SK-N-SH (cell line): Measurements from ENCODE around the gene CLK4. TPM values are rescaled to one million over a fixed set of nuclear protein-coding genes. Genes with fewer than 3 reads are reported as not detected.

ENCODE experiments used
- CTCF ChIA-PET: fragments of 300-600, 350-600 bp; formaldehyde crosslinking; extraction: SDS; loops from one replicate; lab custom pipeline; 2021; lab: Yijun Ruan, JAX
- POLR2A ChIA-PET: fragments of 350-600 bp; sonication (Branson Sonifier 250); formaldehyde crosslinking; extraction: SDS; loops from one replicate; lab custom pipeline; 2020; ENCODE audit warnings: antibody characterized with exemption, inconsistent platforms; lab: Yijun Ruan, JAX
- DNase-seq: peaks from one replicate; pipeline ENCODE4 v3.0.0; 2012
- H2AFZ ChIP-seq: fragments of 200-600 bp; sonication (generic); 2 replicates; pipeline ENCODE4 v1.8.1; 2016; ENCODE audit warnings: antibody characterized with exemption, mild to moderate bottlenecking, low read depth
- H3F3A ChIP-seq: fragments of 200-600 bp; sonication (generic); replicated peaks from 2 replicates; pipeline ENCODE3; 2016; ENCODE audit warnings: antibody characterized with exemption, mild to moderate bottlenecking; ENCODE audit not compliant: insufficient read depth
- H3K27ac ChIP-seq, 2 experiments: fragments of 200-500 bp in 1 of 2; fragments of 200-600 bp in 1 of 2; sonication (Bioruptor generic) in 1 of 2; sonication (generic), shearing (Covaris generic) in 1 of 2; 2 replicates each; pipeline versions ENCODE4 v1.5.1 to v1.6.1; 2014 to 2016; ENCODE audit warnings: low read depth in 2 of 2, inconsistent platforms in 1 of 2, low read length in 1 of 2, mild to moderate bottlenecking in 1 of 2, mixed read lengths in 1 of 2
- H3K27me3 ChIP-seq: fragments of 200-600 bp; sonication (generic), shearing (Covaris generic); 2 replicates; pipeline ENCODE4 v1.6.1; 2016; ENCODE audit warnings: mixed run types; ENCODE audit not compliant: insufficient read depth
- H3K36me3 ChIP-seq, 2 experiments: fragments of 200-500 bp in 1 of 2; fragments of 200-600 bp in 1 of 2; sonication (Bioruptor generic) in 1 of 2; sonication (generic) in 1 of 2; replicated peaks in 1 of 2; 2 replicates each; pipeline versions ENCODE3 to v1.5.1; 2014 to 2016; ENCODE audit warnings: low read length in 1 of 2, mild to moderate bottlenecking in 1 of 2; ENCODE audit not compliant: insufficient read depth in 2 of 2, control insufficient read depth in 1 of 2
- H3K4me1 ChIP-seq, 2 experiments: fragments of 200-500 bp in 1 of 2; fragments of 200-600 bp in 1 of 2; sonication (Bioruptor generic) in 1 of 2; sonication (generic), shearing (Covaris generic) in 1 of 2; 2 replicates each; pipeline versions ENCODE4 v1.5.1 to v1.6.1; 2014 to 2016; ENCODE audit warnings: low read depth in 1 of 2, low read length in 1 of 2, mixed run types in 1 of 2; ENCODE audit not compliant: insufficient read depth in 2 of 2, control insufficient read depth in 1 of 2
- H3K4me2 ChIP-seq: fragments of 200-600 bp; sonication (generic), shearing (Covaris generic); 2 replicates; pipeline ENCODE4 v1.6.1; 2017; ENCODE audit warnings: mixed run types
- H3K4me3 ChIP-seq, 2 experiments: fragments of 200-500 bp in 1 of 2; fragments of 200-600 bp in 1 of 2; sonication (Bioruptor generic) in 1 of 2; sonication (generic), shearing (Covaris generic) in 1 of 2; 2 replicates each; pipeline versions ENCODE4 v1.5.1 to v1.8.1; 2014 to 2016; ENCODE audit warnings: low read depth in 2 of 2, inconsistent platforms in 1 of 2, low read length in 1 of 2, mild to moderate bottlenecking in 1 of 2, mixed read lengths in 1 of 2, moderate library complexity in 1 of 2
- H3K79me2 ChIP-seq: fragments of 200-600 bp; sonication (generic); 2 replicates; pipeline ENCODE4 v1.8.1; 2017; ENCODE audit warnings: mild to moderate bottlenecking; ENCODE audit not compliant: insufficient read depth
- H3K9ac ChIP-seq: fragments of 200-600 bp; sonication (generic); 2 replicates; pipeline ENCODE4 v1.6.1; 2017; ENCODE audit warnings: mixed run types
- H3K9me2 ChIP-seq: fragments of 200-600 bp; sonication (generic); 2 replicates; pipeline ENCODE4 v1.6.1; 2017; ENCODE audit warnings: mixed run types
- H3K9me3 ChIP-seq: fragments of 200-600 bp; sonication (generic); 2 replicates; pipeline ENCODE4 v1.6.1; 2017; ENCODE audit warnings: mixed run types, mild to moderate bottlenecking, moderate library complexity
- H4K20me1 ChIP-seq: fragments of 200-600 bp; sonication (generic); 2 replicates; pipeline ENCODE4 v1.6.1; 2017; ENCODE audit warnings: mild to moderate bottlenecking, mixed run types; ENCODE audit not compliant: insufficient read depth
- EP300 ChIP-seq, 2 experiments: IDR thresholded peaks; 2 replicates each; pipeline versions ENCODE4 v1.4.0 to v1.6.1; 2012; ENCODE audit warnings: borderline replicate concordance in 1 of 2, low read depth in 1 of 2, low read length in 1 of 2
- POLR2AphosphoS5 ChIP-seq: IDR thresholded peaks from 2 replicates; pipeline ENCODE4 v1.6.1; 2012; ENCODE audit warnings: low read depth, low read length
- RCOR1 ChIP-seq: fragments of 150-350 bp; IDR thresholded peaks from 2 replicates; pipeline ENCODE4 v1.6.1; 2017; ENCODE audit warnings: antibody characterized with exemption, low read length
- REST ChIP-seq: IDR thresholded peaks from 2 replicates; pipeline ENCODE4 v1.6.1; 2012; ENCODE audit warnings: mild to moderate bottlenecking, low read depth, low read length, moderate library complexity
- SMC3 ChIP-seq: IDR thresholded peaks from 2 replicates; pipeline ENCODE4 v1.6.1; 2012; ENCODE audit warnings: low read depth, low read length, improper control_type of control experiment
- USF2 ChIP-seq: fragments of 150-350 bp; IDR thresholded peaks from 2 replicates; pipeline ENCODE4 v1.6.1; 2017; ENCODE audit warnings: antibody characterized with exemption, low read length, low read depth, borderline replicate concordance
- YY1 ChIP-seq: IDR thresholded peaks from 2 replicates; pipeline ENCODE4 v1.4.0; 2012; ENCODE audit warnings: low read depth, mild to moderate bottlenecking
- ZBTB33 ChIP-seq: IDR thresholded peaks from 2 replicates; pipeline ENCODE4 v1.4.0; 2012; ENCODE audit warnings: low read depth, borderline replicate concordance
- WGBS: methylation state at CpG from one replicate; pipeline ENCODE4 v1.1.6; 2017; ENCODE audit warnings: low lambda C conversion rate; 5-methylcytosine and 5-hydroxymethylcytosine counted together
- polyA plus RNA-seq, 3 experiments: library from polyadenylated mRNA; depleted of rRNA; stranded (reverse); fragments of >200 nt; gene quantifications; 2 replicates each; pipeline ENCODE4 v1.2.3, GENCODE V29; 2012

The CLK4 gene
- polyA plus RNA-seq, 1 of the 3 experiments (the other 2 are of a cell fraction): 7.5 TPM

- TF ChIP-seq ZBTB33 (no peak), EP300 (IDR thresholded peaks at IDR 0.05; ENCODE audit: borderline replicate concordance in 1 of 2, low read depth in 1 of 2, low read length in 1 of 2) (no peak), REST (no peak), USF2 (no peak)
Measured at GRCh38 chr5:178670351-178670885, 43.6 kb upstream of the CLK4 start (continued).

- Histone ChIP-seq H3K4me1 (peaks cover 0 to 12% of the 10 kb centered on the region in 2 experiments; a peak in 1 of 4 replicates), H2AFZ (no peak overlapping the region), H3K27ac (no peak overlapping the region), H3K9me3 (no peaks in the 10 kb centered on the region), H3K36me3 (no peaks in the 10 kb centered on the region), H3K4me3 (no peak overlapping the region), H3K4me2 (no peak overlapping the region), H3F3A (no peaks in the 10 kb centered on the region), H3K27me3 (no peaks in the 10 kb centered on the region), H3K9me2 (no peaks in the 10 kb centered on the region), H4K20me1 (no peaks in the 10 kb centered on the region), H3K79me2 (no peaks in the 10 kb centered on the region), H3K9ac (no peak overlapping the region)
- no peak for TF ChIP-seq YY1
- no peak for TF ChIP-seq SMC3
- no peak for TF ChIP-seq POLR2AphosphoS5
- TF ChIP-seq EP300 (IDR thresholded peaks at IDR 0.05; ENCODE audit: borderline replicate concordance in 1 of 2, low read depth in 1 of 2, low read length in 1 of 2): no peak
- TF ChIP-seq ZBTB33: no peak
- TF ChIP-seq RCOR1: no peak
- 44% methylated on average over 7 of the region's 7 CpGs for WGBS
- no peak for DNase-seq
- ChIA-PET CTCF (interaction anchor here (0.6 kb wide), 1 partner anchor 481 kb away, joined by 3 read pairs; no protein-coding TSS in a partner anchor), POLR2A (no interaction called here)
Measured at GRCh38 chr5:178668579-178668978, 41.7 kb upstream of the CLK4 start.
